ENCODE measurements around the gene SLC35F1.

SLC35F1 gene

GRCh38 chr6:118313762-118314161 is 406.7 kb downstream of the SLC35F1 start:
- no peak for DNase-seq (ENCODE audit: low spot score)
- H3K27ac ChIP-seq: no peak overlapping the region
- no peak for TF ChIP-seq CTCF (conservative IDR thresholded peaks at IDR 0.05; ENCODE audit: low read depth)
- ChIA-PET POLR2A (ENCODE audit: low non-redundant PET) (no interaction called here), CTCF (no interaction called here)

GRCh38 chr6:118316796-118317384 is 409.8 kb downstream of the SLC35F1 start:
- CTCF ChIA-PET: interaction anchor here (0.5 kb wide), 1 partner anchor 177 kb away, joined by 3 read pairs; no protein-coding TSS in a partner anchor
- H3K27ac ChIP-seq: no peak overlapping the region
- TF ChIP-seq CTCF (conservative IDR thresholded peaks at IDR 0.05; ENCODE audit: low read depth): no peak
- POLR2A ChIA-PET (ENCODE audit: low non-redundant PET): no interaction called here
- no peak for DNase-seq (ENCODE audit: low spot score)

GRCh38 chr6:118317581-118318563 is 410.8 kb downstream of the SLC35F1 start:
- no peak for TF ChIP-seq CTCF (conservative IDR thresholded peaks at IDR 0.05; ENCODE audit: low read depth)
- ChIA-PET POLR2A (ENCODE audit: low non-redundant PET) (no interaction called here), CTCF (no interaction called here)
- no peak for DNase-seq (ENCODE audit: low spot score)
- no peak overlapping the region for H3K27ac ChIP-seq

- no peak for TF ChIP-seq CTCF (conservative IDR thresholded peaks at IDR 0.05; ENCODE audit: low read depth)
- DNase-seq (ENCODE audit: low spot score): no peak
- POLR2A ChIA-PET (ENCODE audit: low non-redundant PET): no interaction called here
- no peak overlapping the region for H3K27ac ChIP-seq
- CTCF ChIA-PET: no interaction called here
These were observed 411.6 kb downstream of the SLC35F1 start for GRCh38 chr6:118318648-118319047.

GRCh38 chr6:118319416-118319815 is 412.4 kb downstream of the SLC35F1 start:
- CTCF ChIA-PET: no interaction called here
- POLR2A ChIA-PET (ENCODE audit: low non-redundant PET): no interaction called here
- no peak overlapping the region for H3K27ac ChIP-seq
- TF ChIP-seq CTCF (conservative IDR thresholded peaks at IDR 0.05; ENCODE audit: low read depth): no peak
- DNase-seq (ENCODE audit: low spot score): no peak

GRCh38 chr6:118319894-118320649 is 413.0 kb downstream of the SLC35F1 start:
- DNase-seq (ENCODE audit: low spot score): no peak
- H3K27ac ChIP-seq: no peak overlapping the region
- ChIA-PET CTCF (no interaction called here), POLR2A (ENCODE audit: low non-redundant PET) (no interaction called here)
- TF ChIP-seq CTCF (conservative IDR thresholded peaks at IDR 0.05; ENCODE audit: low read depth): no peak
